HL-60 (cell line): ENCODE results near the gene ANLN.

ENCODE experiments used
- DNase-seq, 2 experiments: peaks; one replicate each; pipeline ENCODE4 v3.0.0-alpha.2; 2010 to 2020; ENCODE audit warnings: low read depth in 1 of 2, low spot score in 1 of 2
- H3K27ac ChIP-seq: fragments of 250-450 bp; sonication (Bioruptor Pico); replicated peaks from 2 replicates; pipeline ENCODE4 v1.5.1; 2020; ENCODE audit warnings: mild to moderate bottlenecking, moderate library complexity
- H3K27me3 ChIP-seq: fragments of 250-450 bp; sonication (Bioruptor Pico); 2 replicates; pipeline ENCODE4 v1.5.1; 2021; ENCODE audit warnings: mild to moderate bottlenecking, moderate library complexity; ENCODE audit not compliant: insufficient read depth, poor library complexity, severe bottlenecking
- H3K4me3 ChIP-seq: replicated peaks from 2 replicates; pipeline ENCODE4 v1.5.1; 2011; ENCODE audit warnings: mild to moderate bottlenecking, control low read depth, low read length; ENCODE audit not compliant: insufficient read depth
- CTCF ChIP-seq: IDR thresholded peaks from one replicate; pipeline ENCODE4 v1.5.1; 2011; ENCODE audit warnings: low read length, control low read depth, inconsistent platforms; ENCODE audit not compliant: insufficient read depth
- GABPA ChIP-seq: IDR thresholded peaks from 2 replicates; pipeline ENCODE4 v1.6.1; 2012; ENCODE audit warnings: low read depth
- POLR2AphosphoS5 ChIP-seq: IDR thresholded peaks from 2 replicates; pipeline ENCODE4 v1.6.1; 2012; ENCODE audit warnings: low read depth
- REST ChIP-seq: IDR thresholded peaks from 2 replicates; pipeline ENCODE4 v1.6.1; 2012; ENCODE audit warnings: low read depth; ENCODE audit not compliant: insufficient replicate concordance
- SPI1 ChIP-seq: IDR thresholded peaks from 2 replicates; pipeline ENCODE4 v1.6.1; 2012; ENCODE audit warnings: low read depth, mild to moderate bottlenecking, borderline replicate concordance

ANLN gene

GRCh38 chr7:36366718-36367560, 22.7 kb upstream of the ANLN start:
- TF ChIP-seq CTCF, result peak; percentile 64
- peak; percentile 19; the same call in 1 of the 2 replicates for TF ChIP-seq SPI1
- no peak for TF ChIP-seq POLR2AphosphoS5
- DNase-seq, result peak; percentile 59 to 82
- Histone ChIP-seq H3K4me3 (peak overlapping the region; percentile 81), H3K27ac (no peak overlapping the region), H3K27me3 (no peaks in the 10 kb centered on the region)

GRCh38 chr7:36367561-36368077, 22.0 kb upstream of the ANLN start:
- Histone ChIP-seq H3K27me3 (no peaks in the 10 kb centered on the region), H3K4me3 (peak overlapping the region; percentile 81), H3K27ac (no peak overlapping the region)
- DNase-seq, result no peak
- TF ChIP-seq CTCF, result no peak

- no peak overlapping the region for H3K4me3 ChIP-seq
- no peak for DNase-seq
Measured at GRCh38 chr7:36368496-36368895, 21.2 kb upstream of the ANLN start.

More at GRCh38 chr7:36368496-36368895, 21.2 kb upstream of the ANLN start:
- Histone ChIP-seq H3K27me3 (no peaks in the 10 kb centered on the region), H3K27ac (no peak overlapping the region)
- no peak for TF ChIP-seq POLR2AphosphoS5
- TF ChIP-seq REST, result no peak
- no peak for TF ChIP-seq GABPA
- TF ChIP-seq SPI1, result no peak
- no peak for TF ChIP-seq CTCF
